Measurements from ENCODE around the gene SSC5D. TPM values are rescaled to one million over a fixed set of nuclear protein-coding genes. Genes with fewer than 3 reads are reported as not detected.
"Not testable (repeated sequence)": the region's sequence is repeated elsewhere in the genome, so short reads cannot be mapped to it uniquely, and the experiment has no call there.

Gene SSC5D
- total and polyA plus RNA-seq, 3 donors from 2014 or later: 6.4 to 10.7 (median 6.9) TPM

- Histone ChIP-seq H3K4me1 (peaks cover 16% of the 10 kb centered on the region), H3K27me3 (no peaks in the 10 kb centered on the region), H3K4me3 (peak overlapping the region; percentile 42), H3K9me3 (no peaks in the 10 kb centered on the region), H3K36me3 (ENCODE audit: low read depth, missing control alignments) (no peaks in the 10 kb centered on the region), H3K27ac (peak overlapping the region; percentile 28 to 90)
- no peak for TF ChIP-seq CTCF (IDR thresholded peaks at IDR 0.05)
- TF ChIP-seq POLR2A (IDR thresholded peaks at IDR 0.05): no peak
- no peak for DNase-seq
- intact Hi-C loops (cut with DNase I; ENCODE audit: low total_unique reads): no loop called here
- WGBS, 2 donors: 7 to 44% methylated on average over 12 to 27 of the region's 38 CpGs
Observed at GRCh38 chr19:55493645-55494171, 5.5 kb downstream of the SSC5D start.

- no peaks in the 10 kb centered on the region for H3K36me3 ChIP-seq (ENCODE audit: low read depth, missing control alignments)
- TF ChIP-seq CTCF (IDR thresholded peaks at IDR 0.05) (no peak), POLR2A (IDR thresholded peaks at IDR 0.05) (no peak)
- intact Hi-C loops (cut with DNase I; ENCODE audit: low total_unique reads): no loop called here
- peaks cover 16% of the 10 kb centered on the region for H3K4me1 ChIP-seq
- H3K9me3 ChIP-seq: no peaks in the 10 kb centered on the region
- 0 to 14% methylated on average over 1 to 22 of the region's 22 CpGs for WGBS, 2 donors
- H3K27ac ChIP-seq: peak overlapping the region; percentile 28 to 90
- H3K27me3 ChIP-seq: no peaks in the 10 kb centered on the region
- DNase-seq: peak; percentile 74
- H3K4me3 ChIP-seq: peak overlapping the region; percentile 42
Observed at GRCh38 chr19:55494172-55494761, 6.0 kb downstream of the SSC5D start.

GRCh38 chr19:55495646-55496349 is 7.6 kb downstream of the SSC5D start:
- intact Hi-C loops (cut with DNase I; ENCODE audit: low total_unique reads): no loop called here
- no peak for DNase-seq
- 84 to 89% methylated on average over 11 of the region's 11 CpGs for WGBS, 2 donors

GRCh38 chr19:55496820-55497219 is 8.6 kb downstream of the SSC5D start:
- H3K4me3 ChIP-seq; H3K9me3 ChIP-seq; H3K27me3 ChIP-seq; H3K27ac ChIP-seq; intact Hi-C loops (cut with DNase I; ENCODE audit: low total_unique reads); DNase-seq; H3K36me3 ChIP-seq (ENCODE audit: low read depth, missing control alignments): not testable (repeated sequence)
- 88 to 91% methylated on average over 10 of the region's 10 CpGs for WGBS, 2 donors
- peaks cover 16% of the 10 kb centered on the region for H3K4me1 ChIP-seq

More at GRCh38 chr19:55495646-55496349, 7.6 kb downstream of the SSC5D start:
- no peaks in the 10 kb centered on the region for H3K9me3 ChIP-seq
- no peak overlapping the region for H3K27ac ChIP-seq
- H3K27me3 ChIP-seq: no peaks in the 10 kb centered on the region
- peaks cover 16% of the 10 kb centered on the region for H3K4me1 ChIP-seq
- H3K4me3 ChIP-seq: no peak overlapping the region
- no peaks in the 10 kb centered on the region for H3K36me3 ChIP-seq (ENCODE audit: low read depth, missing control alignments)
- TF ChIP-seq POLR2A (IDR thresholded peaks at IDR 0.05) (no peak), CTCF (IDR thresholded peaks at IDR 0.05) (no peak)

- H3K27ac ChIP-seq: no peak overlapping the region
- peaks cover 11% of the 10 kb centered on the region for H3K4me1 ChIP-seq
- intact Hi-C loops (cut with DNase I; ENCODE audit: low total_unique reads): no loop called here
- no peaks in the 10 kb centered on the region for H3K9me3 ChIP-seq
- WGBS, 2 donors: 81 to 87% methylated on average over 9 to 13 of the region's 13 CpGs
- H3K36me3 ChIP-seq (ENCODE audit: low read depth, missing control alignments): no peaks in the 10 kb centered on the region
- no peak overlapping the region for H3K4me3 ChIP-seq
- no peak for DNase-seq
- no peaks in the 10 kb centered on the region for H3K27me3 ChIP-seq
- TF ChIP-seq CTCF (IDR thresholded peaks at IDR 0.05): no peak
- TF ChIP-seq POLR2A (IDR thresholded peaks at IDR 0.05): no peak
Observed at GRCh38 chr19:55497763-55498162, 9.5 kb downstream of the SSC5D start.
